HUDEP-2 (cell line): ENCODE measurements around the gene GABRD.

Experiments used
- DNase-seq, 76 experiments: peaks; one replicate each; lab custom pipeline; 2025; ENCODE audit not compliant: unreplicated experiment in 76 of 76; lab: John Stamatoyannopoulos, UW

Gene GABRD

GRCh38 chr1:2037314-2037979 lies 18.3 kb downstream of the GABRD start:
- DNase-seq, result no peak

- no peak for DNase-seq
Observed at GRCh38 chr1:2038229-2038628, 19.1 kb downstream of the GABRD start.

GRCh38 chr1:2039251-2039650 lies 20.1 kb downstream of the GABRD start:
- no peak for DNase-seq

GRCh38 chr1:2041305-2041704 lies 22.2 kb downstream of the GABRD start:
- DNase-seq, result no peak

- no peak for DNase-seq
Observed at GRCh38 chr1:2041887-2042286, 22.7 kb downstream of the GABRD start.

- no peak for DNase-seq
Observed at GRCh38 chr1:2042830-2043773, 24.0 kb downstream of the GABRD start.

GRCh38 chr1:2043886-2044285 lies 24.7 kb downstream of the GABRD start:
- no peak for DNase-seq

- peak in 38 of 76 experiments; percentile 2 to 57 (median 31) for DNase-seq
Observed at GRCh38 chr1:2044510-2045319, 25.6 kb downstream of the GABRD start.

GRCh38 chr1:2045468-2046173 lies 26.5 kb downstream of the GABRD start:
- DNase-seq, result no peak

- DNase-seq, result peak in 36 of 76 experiments; percentile 2 to 56 (median 16)
Observed at GRCh38 chr1:2046174-2046917, 27.2 kb downstream of the GABRD start.

- no peak for DNase-seq
Observed at GRCh38 chr1:2046953-2047748, 28.0 kb downstream of the GABRD start.

GRCh38 chr1:2047749-2048729 lies 28.9 kb downstream of the GABRD start:
- no peak for DNase-seq

GRCh38 chr1:2049225-2049717 lies 30.1 kb downstream of the GABRD start:
- DNase-seq, result no peak

- peak in 1 of 76 experiments; percentile 1 for DNase-seq
Observed at GRCh38 chr1:2049718-2050431, 30.7 kb downstream of the GABRD start, which contains the start of gene PRKCZ. TSS of gene PRKCZ (plus strand) at chr1:2050411. CDS start at chr1:2050631, 220 bp downstream.

- no peak for DNase-seq
Observed at GRCh38 chr1:2050461-2050792, 31.3 kb downstream of the GABRD start.

- DNase-seq, result no peak
Observed at GRCh38 chr1:2050793-2051682, 31.9 kb downstream of the GABRD start.
